GM12873 (cell line): Measurements from ENCODE around the gene CUL9.

Experiments used
- CTCF ChIP-seq: IDR thresholded peaks from 2 replicates; pipeline ENCODE4 v1.5.1; 2012; ENCODE audit warnings: low read depth, mild to moderate bottlenecking, moderate library complexity, low read length, control low read depth; ENCODE audit not compliant: insufficient read depth; ENCODE audit errors: missing control alignments

The CUL9 gene

GRCh38 chr6:43183441-43183840 lies 1.4 kb downstream of the CUL9 start:
- TF ChIP-seq CTCF: no peak

DNA sequence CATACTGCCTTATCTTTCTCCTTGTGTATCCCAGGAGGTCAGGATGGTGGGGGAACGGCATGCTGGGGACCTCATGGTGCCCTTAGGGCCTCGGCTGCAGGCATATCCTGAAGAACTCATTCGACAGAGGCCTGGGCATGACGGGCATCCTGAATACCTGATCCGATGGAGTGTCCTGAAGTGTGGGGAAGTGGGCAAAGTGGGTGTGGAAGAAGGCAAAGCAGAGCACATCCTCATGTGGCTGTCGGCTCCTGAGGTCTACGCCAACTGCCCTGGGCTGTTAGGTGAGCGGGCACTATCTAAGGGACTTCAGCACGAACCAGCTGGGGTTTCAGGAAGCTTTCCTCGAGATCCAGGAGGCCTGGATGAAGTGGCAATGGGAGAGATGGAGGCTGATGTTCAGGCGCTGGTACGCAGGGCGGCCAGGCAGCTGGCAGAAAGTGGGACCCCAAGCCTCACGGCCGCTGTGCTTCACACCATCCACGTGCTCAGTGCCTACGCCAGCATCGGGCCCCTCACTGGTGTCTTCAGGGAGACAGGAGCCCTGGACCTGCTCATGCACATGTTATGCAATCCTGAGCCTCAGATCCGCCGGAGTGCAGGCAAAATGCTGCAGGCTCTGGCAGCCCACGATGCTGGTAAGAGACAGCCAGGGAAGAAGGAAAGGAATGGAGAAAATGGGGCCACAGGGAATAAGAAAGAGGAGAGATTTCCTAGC lies 2.4 kb downstream of the CUL9 start:
- no peak for TF ChIP-seq CTCF

GRCh38 chr6:43185391-43185985 lies 3.5 kb downstream of the CUL9 start:
- no peak for TF ChIP-seq CTCF

- TF ChIP-seq CTCF: no peak
Measured at GRCh38 chr6:43186019-43186418, 4.0 kb downstream of the CUL9 start.

DNA sequence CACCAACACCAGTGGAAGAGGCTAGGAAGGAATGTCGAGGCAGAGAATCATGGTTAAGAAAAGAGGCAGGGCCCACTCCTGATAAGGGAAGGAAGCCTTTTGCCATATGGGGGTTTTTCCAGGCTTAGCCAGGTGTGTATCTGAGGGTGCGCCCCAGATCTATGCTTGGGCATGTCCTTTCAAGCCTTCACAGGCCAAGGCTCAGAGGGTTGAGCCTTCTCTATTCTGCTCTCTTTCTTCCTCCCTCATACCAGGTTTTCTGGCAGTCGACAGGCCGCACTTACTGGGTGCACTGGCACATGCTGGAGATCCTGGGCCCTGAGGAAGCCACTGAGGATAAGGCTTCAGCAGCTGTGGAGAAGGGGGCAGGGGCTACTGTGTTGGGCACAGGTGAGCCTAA lies 4.7 kb downstream of the CUL9 start:
- no peak for TF ChIP-seq CTCF

- no peak for TF ChIP-seq CTCF
Measured at GRCh38 chr6:43187821-43188220, 5.8 kb downstream of the CUL9 start.

DNA sequence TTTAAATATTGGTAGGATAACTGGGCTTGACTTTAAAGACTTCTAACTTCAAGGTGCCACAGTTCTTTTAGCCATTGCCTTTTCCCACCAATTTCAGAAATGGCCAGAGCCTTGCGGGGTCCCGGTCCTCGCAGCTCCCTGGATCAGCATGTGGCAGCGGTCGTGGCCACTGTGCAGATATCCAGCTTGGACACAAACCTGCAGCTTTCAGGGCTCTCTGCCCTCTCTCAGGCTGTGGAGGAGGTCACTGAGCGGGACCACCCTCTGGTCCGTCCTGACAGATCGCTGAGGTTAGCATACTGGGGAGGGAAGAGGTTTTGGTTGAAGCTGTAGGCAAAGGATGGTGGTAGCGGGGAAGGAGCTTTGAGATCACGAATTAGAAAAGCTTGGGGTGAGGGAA lies 6.4 kb downstream of the CUL9 start:
- TF ChIP-seq CTCF: no peak
